Measurements from ENCODE around the gene DNAJC5.
"Not testable (repeated sequence)": the region's sequence is repeated elsewhere in the genome, so short reads cannot be mapped to it uniquely, and the experiment has no call there.

The DNAJC5 gene

GRCh38 chr20:63957004-63957689 is 62.2 kb downstream of the DNAJC5 start:
- DNase-seq, result peak; percentile 53

GRCh38 chr20:63957690-63958441 is 62.9 kb downstream of the DNAJC5 start:
- DNase-seq, result no peak

- no peak for DNase-seq
These were observed 63.5 kb downstream of the DNAJC5 start for GRCh38 chr20:63958471-63958870.

- no peak for DNase-seq
These were observed 64.2 kb downstream of the DNAJC5 start for GRCh38 chr20:63958964-63959698.

GRCh38 chr20:63959699-63960075 is 64.8 kb downstream of the DNAJC5 start:
- no peak for DNase-seq

- not testable (repeated sequence) for DNase-seq
These were observed 66.0 kb downstream of the DNAJC5 start for GRCh38 chr20:63960654-63961621.

GRCh38 chr20:63961664-63962425 is 66.9 kb downstream of the DNAJC5 start:
- DNase-seq, result no peak

GRCh38 chr20:63962426-63963347 is 67.8 kb downstream of the DNAJC5 start:
- no peak for DNase-seq

GRCh38 chr20:63963348-63963741 is 68.4 kb downstream of the DNAJC5 start:
- no peak for DNase-seq

GRCh38 chr20:63963784-63964301 is 68.9 kb downstream of the DNAJC5 start:
- no peak for DNase-seq

- DNase-seq, result no peak
These were observed 69.5 kb downstream of the DNAJC5 start for GRCh38 chr20:63964412-63964811.

- DNase-seq, result no peak
These were observed 71.4 kb downstream of the DNAJC5 start for GRCh38 chr20:63966172-63966943.

- no peak for DNase-seq
These were observed 72.0 kb downstream of the DNAJC5 start for GRCh38 chr20:63966944-63967322.

GRCh38 chr20:63967330-63968135 is 72.6 kb downstream of the DNAJC5 start:
- no peak for DNase-seq

GRCh38 chr20:63968136-63968927 is 73.4 kb downstream of the DNAJC5 start:
- DNase-seq, result no peak

GRCh38 chr20:63968928-63969760 is 74.2 kb downstream of the DNAJC5 start:
- no peak for DNase-seq
